Smooth muscle cell (in vitro differentiated cells): Measurements from ENCODE around the gene RBBP8NL. TPM values are rescaled to one million over a fixed set of nuclear protein-coding genes. Genes with fewer than 3 reads are reported as not detected.

ENCODE experiments used
- DNase-seq: peaks from one replicate; lab custom pipeline; 2025; ENCODE audit not compliant: unreplicated experiment; lab: John Stamatoyannopoulos, UW
- H2AFZ ChIP-seq: fragments of 200-600 bp; sonication (generic); 2 replicates; pipeline ENCODE4 v1.6.0; 2016; ENCODE audit warnings: antibody characterized with exemption, low read depth, mild to moderate bottlenecking
- H3F3A ChIP-seq: fragments of 200-600 bp; sonication (generic); 2 replicates; pipeline ENCODE4 v1.6.0; 2017; ENCODE audit warnings: antibody characterized with exemption, low read depth
- H3K27ac ChIP-seq: fragments of 200-600 bp; sonication (generic); 2 replicates; pipeline ENCODE4 v1.5.1; 2016; ENCODE audit warnings: low read depth, mild to moderate bottlenecking
- H3K27me3 ChIP-seq: fragments of 200-600 bp; sonication (generic); 2 replicates; pipeline ENCODE4 v1.6.1; 2016; ENCODE audit warnings: low read depth, mild to moderate bottlenecking
- H3K36me3 ChIP-seq: fragments of 200-600 bp; sonication (generic); 2 replicates; pipeline ENCODE4 v1.5.1; 2016; ENCODE audit warnings: low read depth
- H3K4me1 ChIP-seq: fragments of 200-600 bp; sonication (generic); 2 replicates; pipeline ENCODE4 v1.5.1; 2016; ENCODE audit warnings: low read depth
- H3K4me2 ChIP-seq: fragments of 200-600 bp; sonication (generic); 2 replicates; pipeline ENCODE4 v1.6.0; 2016; ENCODE audit warnings: mild to moderate bottlenecking
- H3K4me3 ChIP-seq: fragments of 200-600 bp; sonication (generic); 2 replicates; pipeline ENCODE4 v1.5.1; 2016; ENCODE audit warnings: mild to moderate bottlenecking
- H3K79me2 ChIP-seq: fragments of 200-600 bp; sonication (generic); 2 replicates; pipeline ENCODE4 v1.6.0; 2016; ENCODE audit warnings: low read depth, mild to moderate bottlenecking
- H3K9ac ChIP-seq: fragments of 200-600 bp; sonication (generic); 2 replicates; pipeline ENCODE4 v1.6.0; 2016; ENCODE audit warnings: low read depth
- H3K9me3 ChIP-seq: fragments of 200-600 bp; sonication (generic); replicated peaks from 2 replicates; pipeline ENCODE4 v1.5.1; 2016; ENCODE audit warnings: low read depth
- H4K20me1 ChIP-seq: fragments of 200-600 bp; sonication (generic); 2 replicates; pipeline ENCODE4 v1.6.0; 2016; ENCODE audit warnings: low read depth
- CTCF ChIP-seq: fragments of 200-600 bp; sonication (generic); IDR thresholded peaks from 2 replicates; pipeline ENCODE4 v1.5.1; 2017; ENCODE audit warnings: borderline replicate concordance, mild to moderate bottlenecking, antibody characterized with exemption; ENCODE audit not compliant: insufficient read depth, poor library complexity, severe bottlenecking
- WGBS: methylation state at CpG from one replicate; pipeline ENCODE4 v1.1.7; 2016; ENCODE audit warnings: low lambda C conversion rate; 5-methylcytosine and 5-hydroxymethylcytosine counted together
- polyA plus RNA-seq: library from polyadenylated mRNA; unstranded; fragments of >200 nt; fragmentation: Nextera tagmentation; extraction: Ambion mirVana; gene quantifications from 2 replicates; pipeline ENCODE4 v1.2.1, GENCODE V29; 2016
- total RNA-seq: library from RNA; depleted of rRNA; stranded (reverse); fragments of >200 nt; gene quantifications from 2 replicates; pipeline ENCODE4 v1.2.3, GENCODE V29; 2014

RBBP8NL gene
- total and polyA plus RNA-seq, 2 experiments from 2014 or later = 0.40 TPM; not detected in 1

GRCh38 chr20:62395311-62396242, 31.8 kb downstream of the RBBP8NL start:
- 95% methylated on average over 27 of the region's 27 CpGs for WGBS
- Histone ChIP-seq H3K4me3 (no peak overlapping the region), H3K79me2 (no peaks in the 10 kb centered on the region), H3K4me1 (no peaks in the 10 kb centered on the region), H3K4me2 (no peak overlapping the region), H3K9ac (no peak overlapping the region), H4K20me1 (no peaks in the 10 kb centered on the region), H2AFZ (no peak overlapping the region), H3K36me3 (no peaks in the 10 kb centered on the region), H3K27ac (no peak overlapping the region), H3K9me3 (no peaks in the 10 kb centered on the region), H3K27me3 (no peaks in the 10 kb centered on the region), H3F3A (no peaks in the 10 kb centered on the region)
- DNase-seq = no peak
- TF ChIP-seq CTCF = no peak

- Histone ChIP-seq H3K27me3 (no peaks in the 10 kb centered on the region), H3K4me2 (no peak overlapping the region), H4K20me1 (no peaks in the 10 kb centered on the region), H3F3A (no peaks in the 10 kb centered on the region), H3K4me1 (no peaks in the 10 kb centered on the region), H3K4me3 (no peak overlapping the region), H3K36me3 (no peaks in the 10 kb centered on the region), H2AFZ (no peak overlapping the region), H3K9ac (no peak overlapping the region), H3K79me2 (no peaks in the 10 kb centered on the region), H3K9me3 (no peaks in the 10 kb centered on the region), H3K27ac (no peak overlapping the region)
- no peak for DNase-seq
- TF ChIP-seq CTCF = no peak
- WGBS = 95% methylated on average over 40 of the region's 44 CpGs
Measured at GRCh38 chr20:62394248-62395245, 32.8 kb downstream of the RBBP8NL start.

GRCh38 chr20:62393830-62394229, 33.5 kb downstream of the RBBP8NL start:
- H4K20me1 ChIP-seq = no peaks in the 10 kb centered on the region
- H3K4me3 ChIP-seq = no peak overlapping the region
- DNase-seq = no peak
- TF ChIP-seq CTCF = no peak
- no peaks in the 10 kb centered on the region for H3K27me3 ChIP-seq
- H3K27ac ChIP-seq = no peak overlapping the region
- no peaks in the 10 kb centered on the region for H3K9me3 ChIP-seq
- H3K9ac ChIP-seq = no peak overlapping the region
- H3K36me3 ChIP-seq = no peaks in the 10 kb centered on the region
- no peaks in the 10 kb centered on the region for H3F3A ChIP-seq
- H3K4me2 ChIP-seq = no peak overlapping the region
- no peaks in the 10 kb centered on the region for H3K4me1 ChIP-seq
- WGBS = 97% methylated on average over 24 of the region's 24 CpGs
- H3K79me2 ChIP-seq = no peaks in the 10 kb centered on the region
- no peak overlapping the region for H2AFZ ChIP-seq
